GM12892 (cell line): ENCODE data around the gene TOMM40.
A peak's percentile ranks its signal among the peaks of the same experiment; 100 is the strongest.

Experiments
- POLR2A ChIP-seq: IDR thresholded peaks from 2 replicates; pipeline ENCODE4 v1.6.1; 2011; ENCODE audit warnings: low read depth, low read length, control low read depth
- POLR2AphosphoS5 ChIP-seq: IDR thresholded peaks from 2 replicates; pipeline ENCODE4 v1.6.1; 2011; ENCODE audit warnings: low read depth, low read length, control low read depth
- TAF1 ChIP-seq: IDR thresholded peaks from 2 replicates; pipeline ENCODE4 v1.6.1; 2011; ENCODE audit warnings: low read depth, mild to moderate bottlenecking, control low read depth, low read length, borderline replicate concordance

DNA sequence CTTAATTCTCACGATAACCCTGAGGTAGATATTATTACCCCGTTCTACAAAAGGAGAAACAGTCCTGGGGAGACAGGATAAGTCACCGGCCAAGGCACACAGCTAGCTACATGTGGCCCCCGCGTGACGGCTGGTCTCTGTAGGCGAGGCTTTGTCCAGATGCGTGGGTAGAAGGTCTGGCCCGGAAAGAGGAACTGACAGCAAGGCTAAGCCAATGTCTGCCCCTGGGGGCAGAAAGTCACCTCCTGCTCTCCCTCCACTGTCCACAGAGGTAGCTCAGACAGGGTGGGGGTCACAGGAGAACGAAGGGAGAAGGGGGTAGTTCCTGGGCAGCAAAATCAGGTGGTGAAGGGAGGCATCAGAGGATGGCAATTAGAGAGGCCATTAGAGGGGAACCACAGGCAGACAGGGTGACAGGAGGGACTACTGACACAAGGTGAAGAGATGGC, 52.8 kb downstream of the TOMM40 start:
- peak; percentile 52; the same call in 1 of the 2 replicates for TF ChIP-seq POLR2A
- TF ChIP-seq TAF1 = no peak
- TF ChIP-seq POLR2AphosphoS5 = 0 out of 2 replicates have a peak, but pooled peaks have one; percentile 29
